ENCODE data around the gene TMEM59L. TPM values are rescaled to one million over a fixed set of nuclear protein-coding genes. Genes with fewer than 3 reads are reported as not detected.
A peak's percentile ranks its signal among the peaks of the same experiment; 100 is the strongest.

The TMEM59L gene
- total RNA-seq, 1 donor from 2014 or later: 0.10 TPM

DNA sequence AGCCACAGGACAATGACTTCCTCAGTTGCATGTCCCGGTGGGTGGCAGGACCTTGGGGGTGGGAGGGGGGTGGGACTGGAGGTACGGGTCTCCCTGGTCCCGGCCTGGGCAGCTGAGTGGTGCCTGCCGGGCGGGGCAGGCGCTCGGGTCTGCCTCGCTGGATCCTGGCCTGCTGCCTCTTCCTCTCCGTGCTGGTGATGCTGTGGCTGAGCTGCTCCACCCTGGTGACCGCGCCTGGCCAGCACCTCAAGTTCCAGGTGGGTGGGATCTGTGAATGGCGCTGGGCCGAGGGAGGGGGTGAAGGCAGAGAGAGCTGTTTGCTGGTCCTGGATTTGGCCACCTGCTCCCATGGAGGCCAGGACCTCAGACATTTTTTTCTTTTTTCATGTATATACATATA lies 5.6 kb downstream of the TMEM59L start:
- peaks cover 25% of the 10 kb centered on the region for H3K27me3 Mint-ChIP-seq (ENCODE audit: insufficient read depth)
- no peaks in the 10 kb centered on the region for H3K4me1 Mint-ChIP-seq (ENCODE audit: low read depth)
- no peak overlapping the region for H3K4me3 Mint-ChIP-seq
- intact Hi-C loops (cut with micrococcal nuclease): no loop called here
- no peak for DNase-seq (ENCODE audit: low spot score)
- H3K27ac Mint-ChIP-seq: no peak overlapping the region
- H3K36me3 Mint-ChIP-seq (ENCODE audit: low read depth): no peaks in the 10 kb centered on the region
- H3K9me3 Mint-ChIP-seq: no peaks in the 10 kb centered on the region

DNA sequence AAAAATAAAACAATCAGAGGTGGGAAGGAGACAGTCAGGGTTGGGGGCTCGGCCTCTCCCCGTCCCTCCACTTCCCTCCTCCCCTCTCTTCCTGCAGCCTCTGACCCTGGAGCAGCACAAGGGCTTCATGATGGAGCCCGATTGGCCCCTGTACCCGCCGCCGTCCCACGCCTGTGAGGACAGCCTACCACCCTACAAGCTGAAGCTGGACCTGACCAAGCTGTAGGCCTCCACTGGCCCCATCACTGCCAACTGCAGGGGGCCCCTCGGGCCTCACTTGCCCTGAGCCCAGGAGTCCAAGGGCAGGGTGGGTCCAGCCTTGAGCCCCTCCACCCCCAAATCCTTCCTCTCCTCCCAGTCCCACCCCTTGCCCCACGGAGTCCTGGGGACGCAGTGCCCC lies 7.6 kb downstream of the TMEM59L start:
- Mint-ChIP-seq H3K4me3 (no peak overlapping the region), H3K27ac (no peak overlapping the region), H3K9me3 (no peaks in the 10 kb centered on the region), H3K4me1 (ENCODE audit: low read depth) (no peaks in the 10 kb centered on the region), H3K27me3 (ENCODE audit: insufficient read depth) (peaks cover 14% of the 10 kb centered on the region), H3K36me3 (ENCODE audit: low read depth) (no peaks in the 10 kb centered on the region)
- no peak for DNase-seq (ENCODE audit: low spot score)
- intact Hi-C loops (cut with micrococcal nuclease): no loop called here

DNA sequence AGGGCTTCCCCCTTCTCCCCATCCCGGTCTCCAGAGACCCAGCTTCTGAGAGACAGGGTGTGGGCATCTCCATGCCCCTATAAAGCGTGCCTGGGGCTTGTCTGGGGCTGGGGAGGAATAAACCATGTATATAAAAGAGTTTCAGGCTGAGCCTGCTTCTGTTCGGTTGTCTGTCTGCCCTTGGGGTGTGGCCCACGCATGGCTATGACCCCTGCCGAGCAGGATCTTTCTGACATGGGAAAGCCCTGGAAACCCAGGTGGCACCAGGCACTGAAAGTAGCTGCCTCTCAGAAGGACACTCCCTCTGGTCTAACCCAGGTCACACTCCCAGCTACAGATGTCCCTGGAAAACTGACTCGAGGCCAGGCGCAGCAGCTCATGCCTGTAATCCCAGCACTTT lies 8.2 kb downstream of the TMEM59L start:
- no peak for DNase-seq (ENCODE audit: low spot score)
- Mint-ChIP-seq H3K9me3 (no peaks in the 10 kb centered on the region), H3K36me3 (ENCODE audit: low read depth) (no peaks in the 10 kb centered on the region), H3K4me1 (ENCODE audit: low read depth) (no peaks in the 10 kb centered on the region), H3K4me3 (no peak overlapping the region), H3K27me3 (ENCODE audit: insufficient read depth) (peaks cover 11% of the 10 kb centered on the region), H3K27ac (no peak overlapping the region)
- intact Hi-C loops (cut with micrococcal nuclease): no loop called here

DNA sequence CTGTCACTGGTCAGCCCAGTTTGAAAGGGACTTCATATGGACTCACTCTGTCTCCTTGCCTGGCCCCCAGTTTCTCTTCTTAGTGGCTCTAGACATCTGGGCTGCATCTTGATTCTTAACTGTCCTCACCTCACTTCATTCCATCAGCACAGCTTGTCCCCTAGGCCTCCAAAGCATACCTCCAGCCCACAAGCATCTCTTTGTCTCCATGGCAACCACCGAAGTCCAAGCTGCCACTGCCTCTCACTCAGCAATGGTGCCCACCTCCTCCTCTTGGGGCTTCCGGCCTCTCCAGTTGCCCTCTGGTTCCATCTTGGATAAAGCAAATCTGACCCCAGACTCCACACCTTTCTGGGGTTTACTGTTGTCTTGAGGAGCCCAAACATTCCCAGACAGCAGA lies 14.2 kb downstream of the TMEM59L start:
- H3K36me3 Mint-ChIP-seq (ENCODE audit: low read depth): no peaks in the 10 kb centered on the region
- intact Hi-C loops (cut with micrococcal nuclease): no loop called here
- DNase-seq (ENCODE audit: low spot score): no peak
- H3K4me1 Mint-ChIP-seq (ENCODE audit: low read depth): no peaks in the 10 kb centered on the region
- no peak overlapping the region for H3K27ac Mint-ChIP-seq
- no peaks in the 10 kb centered on the region for H3K9me3 Mint-ChIP-seq
- no peak overlapping the region for H3K4me3 Mint-ChIP-seq
- peaks cover 7% of the 10 kb centered on the region for H3K27me3 Mint-ChIP-seq (ENCODE audit: insufficient read depth)

DNA sequence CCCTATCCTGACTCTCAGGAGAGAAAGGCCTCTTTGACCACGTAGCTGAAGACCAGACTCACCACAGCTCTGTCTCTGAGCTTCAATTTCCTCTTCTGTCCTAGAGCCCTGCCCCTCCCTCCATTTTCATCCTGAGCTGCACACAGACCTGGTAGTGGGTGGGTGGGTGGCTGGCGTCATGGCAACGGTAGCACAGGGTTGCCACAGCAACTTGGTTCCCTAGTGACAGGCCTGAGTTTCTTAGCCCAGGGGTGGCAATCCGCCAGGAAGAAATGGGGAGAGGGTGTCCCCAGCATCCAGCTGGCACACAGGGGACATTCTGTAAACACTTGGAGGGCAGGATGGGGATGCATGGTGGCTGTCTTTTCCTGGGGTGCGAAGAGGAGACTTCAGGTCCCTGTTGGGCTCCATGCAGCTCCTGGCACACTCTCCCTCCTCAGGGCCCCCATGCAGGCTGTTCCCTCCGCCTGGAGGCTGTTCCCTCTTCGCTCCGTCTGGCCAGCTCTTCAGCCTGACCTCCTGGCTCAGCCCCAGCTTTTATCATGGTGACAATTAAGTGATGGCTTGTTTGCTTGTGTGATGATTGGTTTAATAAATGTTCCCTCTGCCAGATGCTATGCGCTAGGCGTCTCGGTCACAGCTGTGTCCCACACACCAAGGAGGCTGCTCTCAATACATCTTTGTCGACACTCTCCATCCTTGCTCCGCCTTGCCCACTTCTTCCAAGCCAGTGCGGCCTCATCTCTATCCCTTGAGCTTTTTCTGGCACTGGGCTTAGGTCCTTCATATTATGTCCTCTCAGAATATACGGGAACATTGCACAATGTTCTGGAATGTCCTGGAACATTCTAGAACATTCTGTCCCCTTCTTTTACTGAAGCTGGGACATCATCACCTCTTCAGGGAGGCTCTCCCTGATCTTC lies 16.8 kb downstream of the TMEM59L start:
- H3K4me3 Mint-ChIP-seq: no peak overlapping the region
- intact Hi-C loops (cut with micrococcal nuclease): no loop called here
- H3K36me3 Mint-ChIP-seq (ENCODE audit: low read depth): no peaks in the 10 kb centered on the region
- H3K9me3 Mint-ChIP-seq: no peaks in the 10 kb centered on the region
- no peaks in the 10 kb centered on the region for H3K4me1 Mint-ChIP-seq (ENCODE audit: low read depth)
- peaks cover 5% of the 10 kb centered on the region for H3K27me3 Mint-ChIP-seq (ENCODE audit: insufficient read depth)
- no peak overlapping the region for H3K27ac Mint-ChIP-seq
- no peak for DNase-seq (ENCODE audit: low spot score)

DNA sequence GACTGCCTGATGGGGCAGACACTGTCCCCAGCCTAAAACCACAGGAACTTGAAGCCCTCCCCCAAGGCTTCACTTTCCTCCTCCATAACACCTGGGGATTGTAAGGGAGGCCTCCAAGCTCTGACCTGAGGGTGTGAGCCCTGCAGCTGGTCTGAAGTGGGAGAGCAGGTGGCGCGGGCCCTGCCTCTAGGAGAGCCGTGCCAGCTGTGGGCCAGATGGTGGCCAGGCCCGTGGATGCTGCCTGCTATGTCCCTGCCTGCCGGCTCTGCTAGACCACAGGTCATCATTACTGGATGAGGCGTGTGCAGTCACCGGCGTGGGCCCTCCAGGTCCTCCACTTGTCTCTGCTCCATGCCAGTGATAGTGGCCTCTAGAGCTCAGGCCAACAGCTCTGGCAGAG lies 20.7 kb downstream of the TMEM59L start:
- H3K27ac Mint-ChIP-seq: no peak overlapping the region
- peaks cover 10% of the 10 kb centered on the region for H3K27me3 Mint-ChIP-seq (ENCODE audit: insufficient read depth)
- H3K4me3 Mint-ChIP-seq: no peak overlapping the region
- H3K36me3 Mint-ChIP-seq (ENCODE audit: low read depth): peaks cover under 1% of the 10 kb centered on the region
- DNase-seq (ENCODE audit: low spot score): no peak
- intact Hi-C loops (cut with micrococcal nuclease): no loop called here
- H3K9me3 Mint-ChIP-seq: no peaks in the 10 kb centered on the region
- H3K4me1 Mint-ChIP-seq (ENCODE audit: low read depth): peaks cover 20% of the 10 kb centered on the region

DNA sequence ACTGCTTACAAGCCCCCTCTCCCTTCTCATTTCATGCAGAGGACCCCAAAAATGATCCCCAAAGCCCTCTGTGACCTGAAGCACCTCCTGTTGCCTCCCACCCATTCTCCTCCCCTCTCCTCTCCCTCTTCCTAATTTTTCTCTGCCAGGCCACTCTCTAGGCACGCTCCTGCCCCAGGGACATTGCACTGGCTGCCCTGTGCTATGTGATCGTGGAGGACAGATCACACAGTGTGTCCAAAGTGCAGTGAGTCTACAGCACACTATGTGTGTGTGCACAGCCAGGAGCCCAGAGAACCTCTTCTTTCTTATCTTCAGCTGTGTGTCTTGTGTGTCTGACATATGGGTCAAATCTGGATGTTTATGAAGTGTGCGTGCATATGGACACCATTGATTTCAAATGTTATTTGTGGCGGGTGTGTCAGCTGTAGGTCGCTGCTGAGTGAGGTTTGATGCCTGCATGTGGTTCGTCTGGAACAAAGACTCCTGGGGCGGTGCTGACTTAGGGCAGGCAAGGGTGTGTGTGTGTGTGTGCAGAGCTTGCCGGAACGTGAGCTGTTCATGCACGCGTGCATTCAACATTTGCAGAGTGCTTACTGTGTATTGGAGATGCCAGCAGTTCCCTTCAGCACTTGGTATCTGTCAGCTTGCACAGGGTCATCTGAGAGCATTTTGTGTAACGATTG lies 22.1 kb downstream of the TMEM59L start:
- Mint-ChIP-seq H3K27me3 (ENCODE audit: insufficient read depth) (peaks cover 7% of the 10 kb centered on the region), H3K4me3 (no peak overlapping the region), H3K27ac (no peak overlapping the region), H3K9me3 (no peaks in the 10 kb centered on the region), H3K4me1 (ENCODE audit: low read depth) (peaks cover 22% of the 10 kb centered on the region), H3K36me3 (ENCODE audit: low read depth) (peaks cover 2% of the 10 kb centered on the region)
- no peak for DNase-seq (ENCODE audit: low spot score)
- intact Hi-C loops (cut with micrococcal nuclease): loop anchor here (5.0 kb wide), 2 partner anchors 62 to 558 kb away; partner anchors contain the start of genes BORCS8, RFXANK and UBA52

DNA sequence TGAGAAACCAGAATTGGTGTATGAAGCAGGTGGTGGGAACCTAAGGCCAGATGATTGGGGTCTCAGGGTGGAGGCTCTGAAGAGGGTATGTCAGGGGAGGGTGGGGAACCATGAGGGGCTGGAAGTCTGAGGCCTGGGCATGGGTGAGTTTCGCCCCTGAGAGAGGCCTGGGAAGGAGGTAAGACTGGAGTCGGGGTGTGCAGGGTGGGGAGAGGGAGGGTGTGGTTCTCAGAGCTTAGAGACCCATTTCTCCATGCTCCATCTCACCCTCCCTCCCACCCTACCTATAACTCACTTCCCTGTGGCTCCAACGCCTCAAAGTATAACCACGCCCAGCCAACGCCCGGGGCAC lies 23.1 kb downstream of the TMEM59L start:
- H3K27ac Mint-ChIP-seq: no peak overlapping the region
- H3K36me3 Mint-ChIP-seq (ENCODE audit: low read depth): peaks cover 2% of the 10 kb centered on the region
- intact Hi-C loops (cut with micrococcal nuclease): loop anchor here (1.0 to 5.0 kb wide), 16 partner anchors 47 to 684 kb away; partner anchors contain the start of genes BORCS8, COPE, CRTC1 and DDX49
- peaks cover 22% of the 10 kb centered on the region for H3K4me1 Mint-ChIP-seq (ENCODE audit: low read depth)
- no peaks in the 10 kb centered on the region for H3K9me3 Mint-ChIP-seq
- H3K4me3 Mint-ChIP-seq: peak overlapping the region; percentile 80
- peaks cover 5% of the 10 kb centered on the region for H3K27me3 Mint-ChIP-seq (ENCODE audit: insufficient read depth)
- DNase-seq (ENCODE audit: low spot score): no peak

DNA sequence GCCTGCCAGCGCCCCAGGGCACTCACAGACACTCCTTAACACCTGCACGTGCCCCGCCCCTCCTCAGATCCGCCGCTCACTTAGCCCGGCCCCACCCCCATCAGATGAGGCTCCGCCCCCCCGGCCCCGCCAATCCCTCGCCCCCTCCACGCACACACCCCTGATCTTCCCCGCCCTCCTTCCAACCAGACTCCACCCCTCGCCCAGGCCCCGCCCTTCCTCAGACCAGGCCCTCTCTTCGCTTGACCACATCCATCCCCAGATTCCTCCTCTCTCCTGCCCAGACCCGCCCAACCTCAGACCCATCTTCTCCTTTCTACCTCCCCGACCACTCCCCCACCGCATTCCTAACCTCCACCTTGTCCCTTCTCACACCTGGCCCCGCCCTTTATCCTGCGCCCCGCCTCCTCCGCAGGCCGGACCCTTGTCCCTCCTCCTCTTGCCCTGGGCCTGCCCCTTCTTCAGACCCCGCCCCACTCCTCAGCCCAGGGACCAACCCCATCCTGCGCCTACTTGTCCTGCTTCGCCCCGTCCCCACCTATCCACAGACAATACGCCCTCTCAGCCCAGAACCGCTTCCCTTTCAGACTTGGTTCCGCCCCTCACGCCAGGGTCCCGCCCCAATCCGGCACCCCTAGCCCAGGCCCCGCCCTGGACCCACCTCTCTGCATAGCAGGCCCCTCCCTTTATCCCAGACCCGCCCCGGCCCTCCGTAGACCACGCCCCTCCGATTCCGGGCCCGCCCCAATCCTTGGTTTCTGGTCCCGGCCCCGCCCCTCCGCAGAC lies 23.7 kb downstream of the TMEM59L start:
- H3K9me3 Mint-ChIP-seq: no peaks in the 10 kb centered on the region
- peak overlapping the region; percentile 80 for H3K4me3 Mint-ChIP-seq

DNA sequence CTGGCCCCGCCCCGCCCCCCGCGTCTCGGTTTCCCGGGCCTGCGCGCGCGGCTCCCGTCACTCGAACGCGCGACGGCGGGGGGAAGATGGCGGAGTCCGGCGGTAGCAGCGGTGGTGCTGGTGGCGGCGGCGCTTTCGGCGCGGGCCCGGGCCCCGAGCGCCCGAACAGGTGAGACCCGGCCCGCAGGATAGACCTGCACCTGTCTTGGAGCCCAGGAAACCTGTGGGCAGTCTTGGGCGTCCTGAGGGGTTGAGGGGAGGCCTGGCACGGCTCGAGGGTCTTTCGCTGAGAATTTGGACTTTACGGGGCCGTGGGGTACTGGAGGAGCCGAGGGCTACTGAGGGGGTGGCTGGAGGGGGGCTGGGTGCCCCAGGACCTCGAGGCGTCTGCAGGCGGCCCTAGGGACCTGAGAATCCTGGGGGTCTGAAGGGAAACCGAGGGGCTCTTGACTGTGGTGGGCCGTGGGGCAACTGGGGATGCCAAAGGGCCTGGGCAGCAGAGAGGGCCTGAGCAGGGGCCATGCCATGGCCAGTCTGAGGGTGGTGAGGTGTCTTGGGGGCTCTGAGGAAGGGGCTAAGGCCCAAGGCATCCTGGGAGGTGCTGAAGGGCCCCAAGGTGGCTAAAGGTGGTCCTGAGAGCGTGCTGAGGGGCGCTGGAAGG lies 24.4 kb downstream of the TMEM59L start, which contains the start of gene KLHL26:
Gene KLHL26, plus strand, starts transcription at position 60 of the 661 bp plus-strand sequence. Its CDS starts 27 bp downstream, at position 87.
- Mint-ChIP-seq H3K27ac (peak within 1 kb of the TSS; percentile 61), H3K36me3 (ENCODE audit: low read depth) (peaks cover 2% of the 10 kb centered on the region), H3K4me3 (peak within 1 kb of the TSS; percentile 80), H3K9me3 (no peaks in the 10 kb centered on the region), H3K27me3 (ENCODE audit: insufficient read depth) (peaks cover 5% of the 10 kb centered on the region), H3K4me1 (ENCODE audit: low read depth) (peaks cover 22% of the 10 kb centered on the region)
- intact Hi-C loops (cut with micrococcal nuclease): loop anchor here (1.0 to 5.0 kb wide), 16 partner anchors 46 to 683 kb away; partner anchors contain the start of genes BORCS8, COPE, CRTC1 and DDX49
- DNase-seq (ENCODE audit: low spot score): no peak

More for the DNA sequence above, 23.7 kb downstream of the TMEM59L start:
- Mint-ChIP-seq H3K27ac (peak overlapping the region; percentile 61), H3K27me3 (ENCODE audit: insufficient read depth) (peaks cover 5% of the 10 kb centered on the region), H3K4me1 (ENCODE audit: low read depth) (peaks cover 22% of the 10 kb centered on the region), H3K36me3 (ENCODE audit: low read depth) (peaks cover 2% of the 10 kb centered on the region)
- peak; percentile 97 for DNase-seq (ENCODE audit: low spot score)
- intact Hi-C loops (cut with micrococcal nuclease): loop anchor here (1.0 to 5.0 kb wide), 16 partner anchors 47 to 684 kb away; partner anchors contain the start of genes BORCS8, COPE, CRTC1 and DDX49

DNA sequence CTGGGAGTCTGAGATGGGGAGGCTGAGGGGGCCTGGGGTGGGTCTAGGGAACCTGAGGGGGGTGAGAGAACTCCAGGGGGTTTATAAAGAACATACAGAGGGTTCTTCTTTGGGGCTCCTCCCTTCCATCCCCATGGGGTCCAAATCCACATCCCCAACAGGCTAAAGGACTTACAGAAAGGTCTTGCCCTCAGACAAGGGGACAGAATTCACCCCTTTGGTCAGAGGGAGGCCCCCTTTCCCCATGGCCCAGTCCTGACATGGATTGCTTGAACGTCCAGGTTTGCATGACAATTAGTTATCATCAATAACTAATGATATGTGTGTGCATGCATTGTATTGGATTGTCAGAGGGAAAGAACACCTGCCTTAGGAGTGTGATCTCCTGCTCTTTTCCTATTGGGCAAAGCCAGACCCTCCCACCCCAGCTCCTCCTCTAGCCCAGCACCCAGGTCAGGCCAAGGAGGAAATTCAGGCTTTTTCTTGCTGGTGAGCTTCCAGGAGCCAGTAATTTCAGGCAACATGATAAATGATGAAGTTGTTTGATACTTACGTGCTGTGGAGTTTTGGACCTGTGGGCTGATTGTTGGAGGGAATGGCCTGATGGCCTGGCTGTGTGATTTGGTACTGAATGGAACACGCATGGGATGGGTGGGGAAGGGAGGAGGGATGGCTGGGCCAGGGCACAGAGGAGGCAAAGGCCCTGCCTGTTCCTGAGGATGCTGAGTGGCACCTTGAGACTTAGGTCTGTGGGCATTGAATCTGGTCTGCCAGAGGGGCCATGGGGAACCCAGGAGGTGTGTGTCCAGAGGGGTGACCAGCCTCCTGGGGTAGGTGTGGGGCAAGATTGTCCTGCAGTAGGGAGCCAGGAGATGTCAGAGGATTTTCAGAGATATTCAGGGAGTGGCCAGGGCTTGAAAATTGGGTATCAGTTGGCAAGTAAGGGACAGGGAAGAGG lies 25.3 kb downstream of the TMEM59L start:
- Mint-ChIP-seq H3K36me3 (ENCODE audit: low read depth) (peaks cover 2% of the 10 kb centered on the region), H3K27me3 (ENCODE audit: insufficient read depth) (peaks cover 5% of the 10 kb centered on the region), H3K9me3 (no peaks in the 10 kb centered on the region), H3K4me1 (ENCODE audit: low read depth) (peaks cover 22% of the 10 kb centered on the region), H3K27ac (peak overlapping the region; percentile 43), H3K4me3 (peak overlapping the region; percentile 80)
- intact Hi-C loops (cut with micrococcal nuclease): loop anchor here (2.0 to 5.0 kb wide), 4 partner anchors 66 to 554 kb away; partner anchors contain the start of genes BORCS8, RAB3A, RFXANK and UBA52
- DNase-seq (ENCODE audit: low spot score): no peak
